Stomach (tissue), 4 donors: ENCODE results near the gene ITPKB.

Experiments
- POLR2A ChIP-seq, 4 donors: fragments of 450-650 bp; IDR thresholded peaks; one replicate each; pipeline ENCODE4 v1.6.1; 2016; ENCODE audit warnings: antibody characterized with exemption in 4 of 4, control low read depth in 2 of 4, mild to moderate bottlenecking in 1 of 4, moderate library complexity in 1 of 4
- TF ChIP-seq, protein P1 (sequence below), 7 experiments: fragments of 450-650 bp in 4 of 7; fragments of 200-600 bp in 3 of 7; sonication (generic) in 3 of 7; IDR thresholded peaks; one replicate each; pipeline ENCODE4 v1.5.1; 2016 to 2019; ENCODE audit warnings: antibody characterized with exemption in 7 of 7, control low read depth in 2 of 7, mild to moderate bottlenecking in 1 of 7

DNA sequence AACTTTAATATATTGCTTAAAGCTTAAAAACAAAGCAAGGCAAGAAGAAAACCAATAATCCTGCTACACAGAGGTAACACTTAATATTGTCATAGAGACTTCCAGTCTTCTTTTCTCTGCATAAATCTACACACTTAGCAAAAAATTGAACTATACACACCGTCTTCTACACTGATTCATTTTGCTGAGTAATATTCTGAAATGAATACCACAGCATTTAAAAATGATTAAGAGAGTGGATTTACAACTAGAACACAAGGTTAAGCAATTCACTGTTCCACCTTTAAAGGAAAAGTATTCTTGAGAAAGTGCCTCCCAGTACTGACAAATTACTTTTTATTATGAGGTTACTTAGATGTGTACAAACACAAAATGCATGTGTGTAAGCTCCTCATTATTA, 22.2 kb upstream of the ITPKB start:
- no peak for TF ChIP-seq POLR2A (IDR thresholded peaks at IDR 0.05)
- TF ChIP-seq, protein P1, sequence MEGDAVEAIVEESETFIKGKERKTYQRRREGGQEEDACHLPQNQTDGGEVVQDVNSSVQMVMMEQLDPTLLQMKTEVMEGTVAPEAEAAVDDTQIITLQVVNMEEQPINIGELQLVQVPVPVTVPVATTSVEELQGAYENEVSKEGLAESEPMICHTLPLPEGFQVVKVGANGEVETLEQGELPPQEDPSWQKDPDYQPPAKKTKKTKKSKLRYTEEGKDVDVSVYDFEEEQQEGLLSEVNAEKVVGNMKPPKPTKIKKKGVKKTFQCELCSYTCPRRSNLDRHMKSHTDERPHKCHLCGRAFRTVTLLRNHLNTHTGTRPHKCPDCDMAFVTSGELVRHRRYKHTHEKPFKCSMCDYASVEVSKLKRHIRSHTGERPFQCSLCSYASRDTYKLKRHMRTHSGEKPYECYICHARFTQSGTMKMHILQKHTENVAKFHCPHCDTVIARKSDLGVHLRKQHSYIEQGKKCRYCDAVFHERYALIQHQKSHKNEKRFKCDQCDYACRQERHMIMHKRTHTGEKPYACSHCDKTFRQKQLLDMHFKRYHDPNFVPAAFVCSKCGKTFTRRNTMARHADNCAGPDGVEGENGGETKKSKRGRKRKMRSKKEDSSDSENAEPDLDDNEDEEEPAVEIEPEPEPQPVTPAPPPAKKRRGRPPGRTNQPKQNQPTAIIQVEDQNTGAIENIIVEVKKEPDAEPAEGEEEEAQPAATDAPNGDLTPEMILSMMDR (IDR thresholded peaks at IDR 0.05) = no peak
